Astrocyte (in vitro differentiated cells and primary cell): ENCODE results near the gene STEAP1.
"Not testable (repeated sequence)": the region's sequence is repeated elsewhere in the genome, so short reads cannot be mapped to it uniquely, and the experiment has no call there.

ENCODE experiments used
- EZH2 ChIP-seq: IDR thresholded peaks from 2 replicates; pipeline ENCODE4 v1.6.1; 2012; ENCODE audit warnings: mild to moderate bottlenecking, low read length, inconsistent platforms; ENCODE audit not compliant: insufficient read depth
- TF ChIP-seq, protein P1 (sequence below): IDR thresholded peaks from 2 replicates; pipeline ENCODE4 v1.5.1; 2011; ENCODE audit warnings: low read depth, mild to moderate bottlenecking, inconsistent platforms, low read length, moderate library complexity; ENCODE audit not compliant: insufficient read depth

DNA sequence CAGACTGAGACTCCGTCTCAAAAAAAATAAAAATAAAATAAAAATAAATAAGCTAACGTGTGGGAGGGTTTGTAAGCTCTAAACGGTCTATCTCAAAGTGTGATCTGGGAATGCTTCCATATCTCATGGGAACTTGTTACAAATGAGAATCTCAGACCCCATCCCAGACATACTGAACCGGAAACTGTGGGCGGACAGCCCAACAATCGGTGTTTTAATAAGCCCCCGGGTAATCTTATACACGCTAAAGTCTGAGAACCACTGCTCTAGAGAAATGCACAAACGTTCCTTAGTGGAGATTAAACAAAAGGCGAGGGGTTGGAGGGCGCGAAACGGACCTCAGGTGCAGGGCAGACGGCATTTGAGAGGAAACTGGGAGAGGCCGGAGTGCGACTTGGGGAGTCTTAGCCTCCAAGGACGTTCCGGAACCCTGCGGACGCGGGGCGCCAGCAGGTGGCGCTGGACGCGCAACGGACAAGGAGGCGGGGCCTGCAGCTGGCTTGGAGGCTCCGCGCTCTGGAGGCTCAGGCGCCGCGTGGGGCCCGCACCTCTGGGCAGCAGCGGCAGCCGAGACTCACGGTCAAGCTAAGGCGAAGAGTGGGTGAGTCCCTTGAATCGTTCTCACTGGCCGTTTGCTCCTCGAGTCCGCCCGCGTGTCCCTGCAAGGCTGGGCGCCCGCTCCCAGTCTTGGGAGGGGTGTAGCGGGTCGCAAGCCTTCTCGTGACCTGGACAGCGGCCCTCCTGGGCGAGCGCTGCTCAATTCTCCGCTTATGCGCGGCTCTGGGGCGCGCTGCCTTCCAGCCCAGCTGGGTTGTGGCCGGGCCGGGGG is at the start of gene STEAP1:
- TF ChIP-seq, protein P1, sequence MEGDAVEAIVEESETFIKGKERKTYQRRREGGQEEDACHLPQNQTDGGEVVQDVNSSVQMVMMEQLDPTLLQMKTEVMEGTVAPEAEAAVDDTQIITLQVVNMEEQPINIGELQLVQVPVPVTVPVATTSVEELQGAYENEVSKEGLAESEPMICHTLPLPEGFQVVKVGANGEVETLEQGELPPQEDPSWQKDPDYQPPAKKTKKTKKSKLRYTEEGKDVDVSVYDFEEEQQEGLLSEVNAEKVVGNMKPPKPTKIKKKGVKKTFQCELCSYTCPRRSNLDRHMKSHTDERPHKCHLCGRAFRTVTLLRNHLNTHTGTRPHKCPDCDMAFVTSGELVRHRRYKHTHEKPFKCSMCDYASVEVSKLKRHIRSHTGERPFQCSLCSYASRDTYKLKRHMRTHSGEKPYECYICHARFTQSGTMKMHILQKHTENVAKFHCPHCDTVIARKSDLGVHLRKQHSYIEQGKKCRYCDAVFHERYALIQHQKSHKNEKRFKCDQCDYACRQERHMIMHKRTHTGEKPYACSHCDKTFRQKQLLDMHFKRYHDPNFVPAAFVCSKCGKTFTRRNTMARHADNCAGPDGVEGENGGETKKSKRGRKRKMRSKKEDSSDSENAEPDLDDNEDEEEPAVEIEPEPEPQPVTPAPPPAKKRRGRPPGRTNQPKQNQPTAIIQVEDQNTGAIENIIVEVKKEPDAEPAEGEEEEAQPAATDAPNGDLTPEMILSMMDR, result peak; percentile 53
- not testable (repeated sequence) for TF ChIP-seq EZH2
